ENCODE measurements around the gene BABAM2. TPM values are rescaled to one million over a fixed set of nuclear protein-coding genes. Genes with fewer than 3 reads are reported as not detected.
"Not testable (repeated sequence)": the region's sequence is repeated elsewhere in the genome, so short reads cannot be mapped to it uniquely, and the experiment has no call there.

BABAM2 gene
- total RNA-seq, 1 donor from 2014 or later = 37.1 TPM

- Mint-ChIP-seq H3K9me3 (ENCODE audit: low read depth) (no peaks in the 10 kb centered on the region), H3K27me3 (no peaks in the 10 kb centered on the region), H3K27ac (no peak overlapping the region), H3K36me3 (ENCODE audit: insufficient read depth) (peaks cover 1% of the 10 kb centered on the region), H3K4me3 (ENCODE audit: low read depth) (no peak overlapping the region), H3K4me1 (ENCODE audit: low read depth) (peaks cover 4% of the 10 kb centered on the region)
- DNase-seq (ENCODE audit: low spot score, unreplicated experiment) = no peak
- TF ChIP-seq CTCF (IDR thresholded peaks at IDR 0.05; ENCODE audit: unreplicated experiment) = no peak
Measured at GRCh38 chr2:28103611-28104010, 213.1 kb downstream of the BABAM2 start.

- Mint-ChIP-seq H3K36me3 (ENCODE audit: insufficient read depth) (peaks cover 1% of the 10 kb centered on the region), H3K9me3 (ENCODE audit: low read depth) (peaks cover 4% of the 10 kb centered on the region), H3K27me3 (no peaks in the 10 kb centered on the region), H3K27ac (no peak overlapping the region), H3K4me1 (ENCODE audit: low read depth) (no peaks in the 10 kb centered on the region), H3K4me3 (ENCODE audit: low read depth) (no peak overlapping the region)
- no peak for DNase-seq (ENCODE audit: low spot score, unreplicated experiment)
- TF ChIP-seq CTCF (IDR thresholded peaks at IDR 0.05; ENCODE audit: unreplicated experiment) = no peak
Measured at GRCh38 chr2:28108143-28108542, 217.6 kb downstream of the BABAM2 start.

GRCh38 chr2:28113771-28114170, 223.2 kb downstream of the BABAM2 start:
- not testable (repeated sequence) for H3K36me3 Mint-ChIP-seq (ENCODE audit: insufficient read depth); DNase-seq (ENCODE audit: low spot score, unreplicated experiment); H3K27ac Mint-ChIP-seq; H3K4me1 Mint-ChIP-seq (ENCODE audit: low read depth); H3K4me3 Mint-ChIP-seq (ENCODE audit: low read depth); H3K27me3 Mint-ChIP-seq
- peaks cover 11% of the 10 kb centered on the region for H3K9me3 Mint-ChIP-seq (ENCODE audit: low read depth)

GRCh38 chr2:28117104-28117596, 226.6 kb downstream of the BABAM2 start:
- H3K4me1 Mint-ChIP-seq (ENCODE audit: low read depth) = peaks cover 7% of the 10 kb centered on the region
- no peak for DNase-seq (ENCODE audit: low spot score, unreplicated experiment)
- TF ChIP-seq CTCF (IDR thresholded peaks at IDR 0.05; ENCODE audit: unreplicated experiment) = no peak
- H3K27me3 Mint-ChIP-seq = no peaks in the 10 kb centered on the region
- H3K4me3 Mint-ChIP-seq (ENCODE audit: low read depth) = no peak overlapping the region
- H3K9me3 Mint-ChIP-seq (ENCODE audit: low read depth) = peaks cover 13% of the 10 kb centered on the region
- H3K36me3 Mint-ChIP-seq (ENCODE audit: insufficient read depth) = no peaks in the 10 kb centered on the region
- H3K27ac Mint-ChIP-seq = peak overlapping the region; percentile 10

GRCh38 chr2:28119631-28120030, 229.1 kb downstream of the BABAM2 start:
- no peaks in the 10 kb centered on the region for H3K27me3 Mint-ChIP-seq
- H3K27ac Mint-ChIP-seq = no peak overlapping the region
- H3K9me3 Mint-ChIP-seq (ENCODE audit: low read depth) = peaks cover 10% of the 10 kb centered on the region
- H3K4me3 Mint-ChIP-seq (ENCODE audit: low read depth) = no peak overlapping the region
- peaks cover 7% of the 10 kb centered on the region for H3K4me1 Mint-ChIP-seq (ENCODE audit: low read depth)
- no peaks in the 10 kb centered on the region for H3K36me3 Mint-ChIP-seq (ENCODE audit: insufficient read depth)
- no peak for DNase-seq (ENCODE audit: low spot score, unreplicated experiment)
- no peak for TF ChIP-seq CTCF (IDR thresholded peaks at IDR 0.05; ENCODE audit: unreplicated experiment)

- Mint-ChIP-seq H3K4me1 (ENCODE audit: low read depth) (no peaks in the 10 kb centered on the region), H3K27me3 (no peaks in the 10 kb centered on the region), H3K36me3 (ENCODE audit: insufficient read depth) (peaks cover 5% of the 10 kb centered on the region), H3K9me3 (ENCODE audit: low read depth) (peaks cover 7% of the 10 kb centered on the region), H3K4me3 (ENCODE audit: low read depth) (no peak overlapping the region), H3K27ac (no peak overlapping the region)
- no peak for DNase-seq (ENCODE audit: low spot score, unreplicated experiment)
- TF ChIP-seq CTCF (IDR thresholded peaks at IDR 0.05; ENCODE audit: unreplicated experiment) = no peak
Measured at GRCh38 chr2:28128281-28128950, 237.9 kb downstream of the BABAM2 start.

All from progenitor cell of endocrine pancreas (in vitro differentiated cells).